Measurements from ENCODE around the gene AGAP1. TPM values are rescaled to one million over a fixed set of nuclear protein-coding genes. Genes with fewer than 3 reads are reported as not detected.
"Not testable (repeated sequence)": the region's sequence is repeated elsewhere in the genome, so short reads cannot be mapped to it uniquely, and the experiment has no call there.

Gene AGAP1
- total RNA-seq, 1 donor from 2014 or later: 21.1 TPM

- Histone ChIP-seq H3K27me3 (no peaks in the 10 kb centered on the region), H3K4me3 (no peak overlapping the region), H3K4me1 (no peaks in the 10 kb centered on the region), H3K9me3 (no peaks in the 10 kb centered on the region), H3K27ac (no peak overlapping the region), H3K36me3 (no peaks in the 10 kb centered on the region)
- intact Hi-C loops (cut with DNase I): no loop called here
- no peak for DNase-seq (ENCODE audit: extremely low spot score in 2 of 2)
- TF ChIP-seq POLR2AphosphoS5 (IDR thresholded peaks at IDR 0.05; ENCODE audit: insufficient read depth in 1 of 2, low read depth in 1 of 2) (no peak), POLR2A (IDR thresholded peaks at IDR 0.05) (no peak), CTCF (IDR thresholded peaks at IDR 0.05) (no peak)
These were observed 263.8 kb downstream of the AGAP1 start for GRCh38 chr2:235757640-235758039.

- no peaks in the 10 kb centered on the region for H3K36me3 ChIP-seq
- no peaks in the 10 kb centered on the region for H3K9me3 ChIP-seq
- no peak overlapping the region for H3K27ac ChIP-seq
- TF ChIP-seq POLR2AphosphoS5 (IDR thresholded peaks at IDR 0.05; ENCODE audit: insufficient read depth in 1 of 2, low read depth in 1 of 2): no peak
- TF ChIP-seq CTCF (IDR thresholded peaks at IDR 0.05): no peak
- TF ChIP-seq POLR2A (IDR thresholded peaks at IDR 0.05): no peak
- intact Hi-C loops (cut with DNase I): no loop called here
- no peak overlapping the region for H3K4me3 ChIP-seq
- DNase-seq (ENCODE audit: extremely low spot score in 2 of 2): no peak
- H3K4me1 ChIP-seq: no peaks in the 10 kb centered on the region
- H3K27me3 ChIP-seq: no peaks in the 10 kb centered on the region
These were observed 269.2 kb downstream of the AGAP1 start for GRCh38 chr2:235762832-235763598.

DNA sequence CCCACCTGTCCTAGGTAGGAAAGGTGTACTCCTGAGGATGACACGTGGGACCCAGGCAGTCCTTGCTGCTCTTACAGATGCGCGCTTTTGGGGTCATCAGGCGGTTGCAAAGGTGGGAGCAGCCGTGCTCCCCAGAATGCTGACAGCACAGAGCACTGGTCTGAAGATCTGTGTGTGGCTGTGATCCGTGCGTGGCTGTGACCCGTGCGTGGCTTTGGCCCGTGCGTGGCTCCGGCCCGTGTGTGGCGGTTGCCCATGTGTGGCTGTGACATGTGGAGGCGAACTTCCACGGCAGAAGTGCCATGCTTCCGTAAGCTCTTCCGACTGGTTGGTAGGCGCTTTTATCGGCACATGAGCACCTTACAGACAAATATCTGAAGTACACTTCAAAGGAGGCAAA lies 270.0 kb downstream of the AGAP1 start:
- Histone ChIP-seq H3K4me1 (no peaks in the 10 kb centered on the region), H3K4me3 (no peak overlapping the region), H3K36me3 (no peaks in the 10 kb centered on the region), H3K27ac (no peak overlapping the region), H3K27me3 (no peaks in the 10 kb centered on the region), H3K9me3 (no peaks in the 10 kb centered on the region)
- TF ChIP-seq POLR2AphosphoS5 (IDR thresholded peaks at IDR 0.05; ENCODE audit: insufficient read depth in 1 of 2, low read depth in 1 of 2): no peak
- no peak for TF ChIP-seq POLR2A (IDR thresholded peaks at IDR 0.05)
- no peak for TF ChIP-seq CTCF (IDR thresholded peaks at IDR 0.05)
- DNase-seq (ENCODE audit: extremely low spot score in 2 of 2): no peak
- intact Hi-C loops (cut with DNase I): no loop called here

DNA sequence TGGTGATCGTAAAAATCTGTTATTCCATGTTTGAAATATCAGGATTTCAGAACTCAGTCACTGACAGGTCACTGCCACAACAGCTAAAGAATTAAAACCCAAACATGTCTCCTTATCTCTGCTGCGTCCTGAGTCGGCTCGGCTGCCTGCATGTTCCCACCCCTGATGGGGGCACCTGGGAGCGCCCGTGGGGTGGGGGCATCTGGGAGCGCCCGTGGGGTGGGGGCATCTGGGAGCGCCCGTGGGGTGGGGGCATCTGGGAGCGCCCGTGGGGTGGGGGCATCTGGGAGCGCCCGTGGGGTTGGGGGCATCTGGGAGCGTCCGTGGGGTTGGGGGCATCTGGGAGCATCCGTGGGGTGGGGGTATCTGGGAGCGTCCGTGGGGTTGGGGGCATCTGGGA lies 270.6 kb downstream of the AGAP1 start:
- H3K36me3 ChIP-seq; H3K27ac ChIP-seq; H3K27me3 ChIP-seq; DNase-seq (ENCODE audit: extremely low spot score in 2 of 2); H3K4me3 ChIP-seq; intact Hi-C loops (cut with DNase I); H3K9me3 ChIP-seq; H3K4me1 ChIP-seq: not testable (repeated sequence)

DNA sequence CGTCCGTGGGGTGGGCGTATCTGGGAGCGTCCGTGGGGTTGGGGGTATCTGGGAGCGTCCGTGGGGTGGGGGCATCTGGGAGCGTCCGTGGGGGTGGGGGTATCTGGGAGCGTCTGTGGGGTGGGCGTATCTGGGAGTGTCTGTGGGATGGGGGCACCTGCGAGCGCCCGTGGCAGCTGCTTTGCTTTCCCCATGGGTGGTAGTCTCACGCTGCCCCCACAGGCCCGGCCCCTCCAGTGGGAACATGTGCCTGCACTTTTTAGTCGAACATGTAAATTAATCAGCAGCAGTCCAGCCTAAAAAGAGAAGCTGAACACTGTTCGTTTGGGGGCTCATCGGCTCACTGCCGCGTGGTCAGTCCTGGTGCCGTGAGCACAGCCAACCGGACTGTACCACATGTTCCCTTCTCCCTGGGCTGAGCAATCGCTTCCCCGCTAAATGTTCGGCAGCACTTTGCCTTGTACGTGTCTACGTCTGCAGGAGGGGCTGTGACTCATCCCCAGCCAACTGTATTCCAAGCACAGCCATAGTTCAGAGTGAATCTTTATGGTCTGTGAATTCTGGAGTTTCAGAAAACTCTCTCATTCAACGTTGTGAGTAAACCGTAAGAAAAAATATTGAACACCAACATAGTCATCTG lies 271.5 kb downstream of the AGAP1 start:
- H3K4me3 ChIP-seq: no peak overlapping the region
- no peaks in the 10 kb centered on the region for H3K9me3 ChIP-seq
- H3K27ac ChIP-seq: peak overlapping the region; percentile 13
- intact Hi-C loops (cut with DNase I): no loop called here
- no peaks in the 10 kb centered on the region for H3K27me3 ChIP-seq
- TF ChIP-seq POLR2A (IDR thresholded peaks at IDR 0.05) (no peak), CTCF (IDR thresholded peaks at IDR 0.05) (no peak), POLR2AphosphoS5 (IDR thresholded peaks at IDR 0.05; ENCODE audit: insufficient read depth in 1 of 2, low read depth in 1 of 2) (no peak)
- DNase-seq (ENCODE audit: extremely low spot score in 2 of 2): no peak
- no peaks in the 10 kb centered on the region for H3K36me3 ChIP-seq
- H3K4me1 ChIP-seq: no peaks in the 10 kb centered on the region

Measured in vagina (tissue), 2 donors.